Measurements from ENCODE around the gene PTN.

The PTN gene

DNA sequence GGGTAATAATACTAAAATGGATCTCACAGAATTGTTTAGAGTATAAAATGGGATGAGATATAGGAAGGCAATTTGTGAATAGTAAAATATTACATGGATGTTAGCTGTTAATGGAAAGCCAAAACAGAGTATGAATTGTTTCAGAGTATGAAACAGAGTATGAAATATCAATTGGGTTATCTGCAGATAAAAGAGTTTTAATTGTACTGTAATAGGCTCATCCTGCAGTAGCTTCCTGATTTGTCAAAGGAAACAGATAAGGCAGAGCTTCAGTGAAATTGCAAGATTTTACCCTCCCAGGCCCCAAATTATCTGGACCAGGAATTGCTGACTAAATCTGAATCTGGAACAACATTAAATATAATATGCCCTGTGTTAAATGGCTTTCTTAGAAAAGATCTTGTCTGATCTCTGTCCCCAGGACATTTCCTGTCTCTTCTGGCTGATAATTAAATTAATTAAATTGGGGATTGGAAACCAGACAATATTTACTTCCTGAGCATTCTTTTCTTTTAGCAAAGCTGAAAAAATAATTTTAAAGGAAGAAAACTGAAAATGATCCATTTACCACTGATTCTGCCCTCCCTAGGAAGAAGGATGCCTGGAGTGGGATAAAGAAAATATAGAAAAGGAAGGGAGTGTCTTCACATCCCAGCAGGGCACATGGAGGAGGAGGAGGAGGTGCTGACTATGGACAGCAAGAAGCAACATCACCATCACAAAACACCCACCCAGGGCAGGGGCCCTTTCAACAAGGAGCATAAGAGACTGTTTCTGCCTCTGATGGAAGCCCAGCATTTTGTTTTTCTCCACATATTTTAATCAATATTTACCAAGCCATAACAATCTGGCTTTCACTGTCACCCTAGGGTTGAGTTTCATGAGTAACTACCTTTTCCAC lies 18.5 kb downstream of the PTN start:
- no peak for DNase-seq (ENCODE audit: low read depth in 1 of 2, low spot score in 1 of 2)

DNA sequence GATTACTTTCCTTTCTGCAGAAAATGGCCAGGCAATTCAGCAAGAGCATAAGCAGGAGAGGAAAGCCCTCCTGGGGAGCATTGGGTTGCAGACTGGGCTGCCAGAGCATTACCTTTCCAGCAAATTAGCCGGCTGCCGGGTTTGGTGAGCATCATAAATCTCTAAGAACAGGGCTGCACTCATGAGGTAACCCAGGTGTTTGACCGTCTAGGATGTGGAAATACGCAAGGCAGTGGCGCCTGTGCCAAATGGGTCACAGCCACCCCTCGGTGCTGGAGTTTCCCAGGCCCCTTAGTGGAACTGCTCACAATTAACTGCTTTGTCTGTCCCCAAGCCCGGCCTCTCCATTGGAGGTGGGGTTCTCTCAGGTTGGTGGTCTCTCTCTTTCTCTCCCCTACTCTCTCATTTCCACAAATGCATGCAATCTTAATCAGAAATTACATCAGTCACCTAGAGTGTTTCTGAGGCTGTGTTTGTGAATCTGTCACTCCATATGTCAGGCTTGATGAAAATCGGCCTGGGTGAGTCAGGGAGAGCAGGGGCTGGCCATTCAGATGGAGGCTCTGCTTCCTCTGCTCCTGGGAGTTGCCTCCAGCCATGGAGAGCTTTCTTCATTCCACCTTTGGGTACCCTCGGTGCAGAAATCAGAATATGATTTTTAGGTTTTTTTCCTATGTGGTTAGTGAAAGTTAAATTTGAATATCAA lies 26.7 kb downstream of the PTN start:
- DNase-seq (ENCODE audit: low read depth in 1 of 2, low spot score in 1 of 2) = no peak

DNA sequence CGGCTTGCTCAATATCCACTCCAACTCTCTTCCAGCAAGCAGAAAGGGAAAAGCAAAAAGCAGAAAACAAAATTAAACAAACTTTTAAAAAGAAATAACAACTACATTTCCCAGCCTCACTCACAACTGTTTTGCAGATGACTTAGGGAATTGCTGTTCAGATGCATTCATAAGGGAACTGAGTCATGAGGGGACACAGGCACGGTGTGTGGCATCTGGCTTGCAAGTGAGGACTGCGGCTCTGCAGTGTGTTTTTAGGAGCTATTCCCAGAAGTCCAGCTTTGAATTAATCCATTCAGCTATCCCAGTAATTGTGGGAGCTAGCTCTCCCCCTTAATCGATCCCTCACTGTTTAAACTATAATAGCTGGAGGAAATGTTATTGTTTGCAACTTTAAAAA lies 30.3 kb downstream of the PTN start:
- DNase-seq (ENCODE audit: low read depth in 1 of 2, low spot score in 1 of 2) = no peak

DNA sequence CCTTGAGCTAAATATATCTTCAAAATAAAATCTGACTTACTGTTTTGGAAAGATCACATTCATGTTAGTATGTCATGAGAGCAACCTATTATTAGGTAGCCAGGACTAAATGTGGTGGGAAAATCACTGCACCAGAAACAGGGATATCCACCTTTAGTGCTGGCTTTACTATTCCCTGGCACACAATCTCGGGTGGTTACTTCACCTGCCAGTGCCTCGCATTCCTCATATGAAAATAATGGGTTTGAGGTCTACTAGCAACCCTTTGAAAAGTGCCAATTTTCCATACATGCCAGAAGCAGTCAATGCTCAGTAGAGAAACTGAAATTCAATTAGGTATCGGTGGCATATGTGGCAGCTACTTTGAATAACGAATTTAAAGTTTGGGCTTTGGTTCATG lies 36.8 kb downstream of the PTN start:
- no peak for DNase-seq (ENCODE audit: low read depth in 1 of 2, low spot score in 1 of 2)

DNA sequence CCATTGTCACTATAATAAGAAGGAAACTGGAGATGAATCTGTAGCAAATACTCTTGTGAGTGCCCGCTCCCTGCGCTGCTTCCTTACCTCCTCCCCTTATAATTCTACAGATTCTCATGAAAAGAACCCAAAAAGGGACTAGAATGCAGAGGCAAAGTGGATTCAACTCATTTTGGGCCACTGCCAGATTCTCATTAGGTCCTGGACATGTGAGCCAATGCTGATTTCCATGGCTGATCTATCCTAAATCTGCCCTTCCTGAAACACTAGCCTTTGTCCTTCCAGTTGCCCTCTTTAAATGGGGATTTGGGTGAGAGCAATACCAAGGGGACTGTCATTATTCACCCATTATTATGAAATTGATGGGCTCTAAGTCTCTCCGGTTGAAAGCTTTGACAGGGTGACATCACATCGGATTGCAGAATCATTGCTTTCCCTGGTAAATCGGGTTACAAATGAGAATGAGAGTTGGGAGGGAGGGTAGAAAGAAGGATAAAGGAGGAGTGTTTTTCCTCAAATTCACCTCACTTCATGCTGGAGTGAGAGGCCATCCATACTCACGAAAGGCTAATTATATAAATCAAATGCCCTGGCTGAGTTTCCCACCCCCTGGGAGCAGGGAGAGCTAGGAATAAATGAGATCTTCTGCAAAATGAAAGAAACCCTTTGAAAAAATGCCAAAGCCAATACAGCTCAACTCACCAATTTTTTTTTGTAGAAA lies 37.5 kb downstream of the PTN start:
- DNase-seq (ENCODE audit: low read depth in 1 of 2, low spot score in 1 of 2) = no peak

DNA sequence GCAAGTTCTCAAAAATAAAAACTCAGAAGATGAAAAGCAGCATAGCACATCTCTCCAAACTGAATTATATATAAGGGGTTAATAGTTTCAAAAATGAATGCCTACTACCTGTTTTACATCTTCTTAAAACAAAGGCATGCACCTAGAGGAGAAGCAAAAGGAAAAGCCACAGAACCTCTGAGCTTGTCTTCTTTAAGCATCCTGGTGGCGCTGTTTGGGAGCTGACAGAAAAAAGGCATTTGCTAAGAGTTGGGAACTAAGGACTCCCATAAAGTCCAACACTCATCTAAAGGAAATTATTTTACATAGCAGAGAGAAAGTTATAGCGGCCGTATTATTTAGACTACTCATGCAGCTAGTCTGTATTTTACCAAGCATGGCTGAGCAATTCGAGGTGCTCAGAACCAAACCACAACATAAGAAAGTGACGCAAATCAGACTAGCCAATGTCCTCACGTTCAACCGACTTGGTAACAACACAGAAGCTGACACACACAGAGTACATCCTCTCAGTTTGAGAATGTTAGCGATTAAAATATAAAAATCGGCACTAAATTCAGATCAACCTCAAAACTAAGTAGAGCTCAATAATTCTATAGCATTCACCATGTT lies 38.8 kb downstream of the PTN start:
- no peak for DNase-seq (ENCODE audit: low read depth in 1 of 2, low spot score in 1 of 2)

DNA sequence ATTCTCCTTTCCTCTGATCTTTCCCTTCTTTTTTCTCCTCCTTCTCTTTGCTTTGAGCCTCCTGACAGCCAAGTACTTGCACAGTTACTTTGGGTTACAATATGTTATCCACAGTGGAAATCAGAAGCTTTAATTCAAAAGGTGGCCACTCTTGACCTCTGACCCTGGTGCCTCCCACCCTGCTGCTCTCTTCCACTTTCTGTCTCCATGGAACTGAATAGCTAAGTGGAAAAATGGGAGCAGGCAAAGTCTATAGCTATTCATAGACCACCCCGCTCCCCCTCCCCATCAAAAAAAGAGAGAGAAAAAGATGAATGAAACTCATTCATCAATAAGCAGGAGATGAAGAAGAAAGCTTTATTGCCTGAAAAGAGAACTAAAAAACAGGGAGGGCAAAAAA lies 39.4 kb downstream of the PTN start:
- DNase-seq (ENCODE audit: low read depth in 1 of 2, low spot score in 1 of 2) = no peak

DNA sequence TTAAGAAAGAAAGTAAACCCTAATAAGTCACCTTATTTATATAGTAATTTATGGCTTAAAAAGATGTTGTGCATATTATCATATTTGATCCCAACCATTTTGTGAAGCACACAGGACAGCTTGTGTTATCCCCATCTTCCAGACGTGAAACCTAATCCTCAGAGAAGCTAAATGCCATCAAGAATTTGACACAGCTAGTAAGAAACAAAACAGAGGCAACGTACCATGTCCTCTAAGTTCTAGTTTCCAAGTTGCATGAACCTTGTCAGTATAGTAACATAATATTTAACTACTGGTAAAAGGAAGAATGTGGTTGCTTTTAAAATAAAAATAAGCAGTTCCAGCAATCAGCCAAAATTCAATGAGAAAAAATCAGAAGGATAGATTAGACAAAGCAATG lies 41.5 kb downstream of the PTN start:
- no peak for DNase-seq (ENCODE audit: low read depth in 1 of 2, low spot score in 1 of 2)

DNA sequence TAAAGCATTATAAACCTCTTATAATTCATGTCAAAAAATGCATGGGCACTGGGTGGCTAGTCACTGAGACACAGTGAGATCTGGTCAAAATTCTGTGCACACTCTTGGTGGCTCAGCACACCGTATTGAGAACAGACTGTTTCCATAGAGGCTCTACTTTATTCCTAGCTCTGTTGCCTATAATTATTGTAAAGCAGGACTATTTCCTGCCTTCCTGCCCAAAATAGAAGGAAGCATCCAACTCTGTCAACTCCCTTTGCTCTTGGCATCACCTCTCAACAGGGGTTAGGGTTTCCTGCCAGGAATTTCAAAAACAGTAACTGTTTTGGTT lies 45.1 kb downstream of the PTN start:
- DNase-seq (ENCODE audit: low read depth in 1 of 2, low spot score in 1 of 2) = no peak

DNA sequence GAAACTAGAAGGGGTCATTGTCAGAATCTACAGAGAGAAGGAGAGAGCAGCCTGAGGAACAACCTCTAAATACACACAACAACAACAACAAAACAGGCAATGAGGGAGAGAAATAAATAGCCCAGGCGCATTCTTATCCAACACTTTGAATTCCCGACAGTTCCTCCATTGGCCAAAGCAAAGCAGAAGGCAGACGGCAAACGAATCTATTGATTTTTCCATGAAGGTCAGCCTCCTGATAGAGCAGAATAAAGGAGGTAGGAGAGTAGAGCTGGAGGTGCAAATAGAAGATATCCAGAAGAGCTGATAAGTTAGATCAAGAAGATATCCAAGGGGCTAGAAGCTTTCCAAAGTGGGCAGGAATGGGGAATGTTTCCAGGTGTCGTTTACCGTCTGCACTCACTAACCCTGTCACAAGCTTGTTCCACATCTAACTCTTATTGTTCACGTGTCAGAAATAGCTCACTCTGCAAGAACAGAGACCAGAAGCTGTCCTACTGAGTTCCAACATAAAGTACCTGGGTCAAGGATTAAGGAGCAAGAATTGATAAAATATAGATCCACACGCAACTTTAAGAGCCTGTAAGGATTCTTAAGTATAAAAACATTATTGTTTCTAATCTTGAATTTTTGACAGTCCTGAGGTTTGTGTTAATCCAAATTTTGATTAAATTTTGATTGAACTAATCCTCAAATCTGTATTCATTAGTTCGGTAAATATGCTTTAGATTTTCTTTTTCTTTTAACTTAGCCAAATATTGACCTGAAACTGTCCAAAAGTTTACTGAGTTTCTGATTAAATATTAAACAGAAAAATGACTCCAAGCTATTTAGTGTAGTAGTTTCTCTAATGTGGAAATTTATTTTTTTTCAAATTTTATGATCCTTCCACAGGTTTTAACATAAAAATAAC lies 45.7 kb downstream of the PTN start:
- DNase-seq (ENCODE audit: low read depth in 1 of 2, low spot score in 1 of 2) = no peak

DNA sequence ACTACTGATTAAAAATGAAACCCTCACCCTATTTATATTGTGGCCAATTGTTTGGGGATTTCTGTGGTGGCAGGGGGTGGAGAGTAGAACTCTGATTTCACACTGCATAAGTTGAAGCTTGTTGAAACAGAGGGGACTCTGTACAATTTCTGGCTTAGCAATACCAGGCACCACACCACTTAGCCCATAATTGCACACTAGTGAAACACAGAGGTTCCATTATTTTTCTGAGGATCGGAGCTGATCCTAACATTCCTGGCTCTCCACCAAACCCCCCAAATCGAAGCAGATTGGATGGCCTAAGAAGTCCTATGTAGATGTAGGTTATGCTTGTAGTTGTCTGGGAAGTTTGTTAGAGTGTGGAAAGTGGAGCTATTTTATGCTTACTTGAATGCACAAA lies 47.0 kb downstream of the PTN start:
- no peak for DNase-seq (ENCODE audit: low read depth in 1 of 2, low spot score in 1 of 2)

DNA sequence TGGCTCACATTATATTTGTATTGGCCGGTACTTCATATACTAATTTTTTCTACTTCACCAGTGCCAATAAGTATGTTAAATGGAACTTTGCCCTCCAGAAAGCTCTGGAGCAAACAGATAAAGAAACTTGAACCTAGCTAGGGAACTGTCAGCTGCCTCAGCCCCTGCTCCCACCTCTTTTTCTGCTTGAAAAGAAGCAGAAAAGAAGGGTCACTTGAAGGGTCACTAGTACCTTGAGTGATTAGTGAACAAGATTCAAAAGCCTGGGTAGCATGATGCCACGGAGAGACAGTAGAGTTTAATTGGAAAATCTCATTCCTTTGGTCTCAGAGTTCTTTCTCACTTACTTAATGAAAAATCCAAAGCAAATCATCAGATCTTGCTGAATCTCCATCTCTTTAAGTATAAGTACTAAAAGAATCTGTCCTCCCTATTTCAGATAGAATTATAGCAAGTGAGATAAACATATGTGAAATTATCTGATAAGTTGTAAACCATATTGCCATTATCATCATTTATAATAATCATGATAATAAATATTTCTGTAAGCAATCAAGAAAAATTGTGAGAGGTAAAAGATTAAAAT lies 47.7 kb downstream of the PTN start:
- DNase-seq (ENCODE audit: low read depth in 1 of 2, low spot score in 1 of 2) = no peak

DNA sequence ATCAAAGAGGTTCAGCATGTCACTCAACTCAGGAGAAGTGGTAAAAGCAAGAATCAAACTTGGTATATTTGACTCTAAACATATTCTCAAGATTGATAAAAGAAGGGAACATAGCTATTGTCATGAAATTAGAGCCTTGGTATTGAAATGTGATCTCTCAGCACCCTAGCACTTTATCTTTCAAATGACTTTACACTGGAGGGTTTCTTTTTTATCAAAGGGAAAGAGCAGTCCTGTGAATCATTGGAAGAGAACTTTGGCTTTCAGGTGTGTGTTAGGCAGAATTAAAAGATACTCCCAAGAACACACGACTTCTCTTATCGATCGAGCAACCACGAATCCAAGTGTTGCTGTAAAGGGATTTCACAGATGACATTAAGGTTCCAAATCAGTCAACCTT lies 54.4 kb downstream of the PTN start:
- no peak for DNase-seq (ENCODE audit: low read depth in 1 of 2, low spot score in 1 of 2)

DNA sequence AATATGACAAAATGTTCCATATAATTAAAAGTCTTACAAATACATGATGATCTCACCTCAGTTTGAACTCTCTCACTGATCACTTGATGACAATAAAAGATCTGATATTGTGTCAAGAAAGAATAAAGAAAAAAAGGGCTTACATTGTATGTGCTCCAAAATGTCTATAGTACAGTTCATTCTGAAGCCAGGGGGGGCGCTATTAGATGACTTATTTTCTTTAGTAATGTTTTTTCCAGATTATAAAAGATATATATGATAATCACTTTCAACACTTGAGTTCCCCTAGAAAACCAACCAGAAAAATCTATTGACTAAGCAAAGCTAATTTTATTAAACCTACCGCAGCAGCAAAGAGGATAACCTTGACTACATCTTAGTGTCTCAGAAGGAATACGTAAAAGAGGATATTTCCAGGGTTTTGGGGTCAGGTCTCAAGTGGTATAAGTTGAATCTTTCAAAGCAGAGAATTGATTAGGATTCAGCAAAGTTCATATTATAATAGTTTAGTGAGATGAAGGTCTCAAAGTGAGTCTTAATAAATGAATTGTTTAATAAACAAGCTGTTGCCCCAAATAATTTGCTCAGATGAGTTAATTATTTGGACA lies 55.8 kb downstream of the PTN start:
- DNase-seq (ENCODE audit: low read depth in 1 of 2, low spot score in 1 of 2) = no peak

DNA sequence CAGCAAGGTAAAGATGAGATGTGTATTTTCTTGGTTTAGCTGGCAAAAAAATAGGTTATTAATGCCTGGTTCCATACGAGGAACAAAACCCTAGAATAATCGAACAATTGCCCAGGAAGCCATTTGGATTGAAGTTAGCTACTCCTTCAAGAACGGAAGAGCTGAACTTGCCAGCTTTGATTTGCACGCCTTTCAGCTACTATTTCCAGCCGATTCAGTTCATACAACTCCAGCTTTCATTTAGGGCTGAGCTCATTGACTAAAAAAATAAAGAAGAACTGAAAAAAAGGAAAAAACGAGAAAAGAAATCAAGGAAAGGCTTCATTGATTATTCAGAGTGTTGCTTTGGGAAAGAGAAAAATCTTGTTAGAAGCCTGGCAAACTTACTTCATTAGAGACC lies 60.4 kb downstream of the PTN start:
- no peak for DNase-seq (ENCODE audit: low read depth in 1 of 2, low spot score in 1 of 2)

DNA sequence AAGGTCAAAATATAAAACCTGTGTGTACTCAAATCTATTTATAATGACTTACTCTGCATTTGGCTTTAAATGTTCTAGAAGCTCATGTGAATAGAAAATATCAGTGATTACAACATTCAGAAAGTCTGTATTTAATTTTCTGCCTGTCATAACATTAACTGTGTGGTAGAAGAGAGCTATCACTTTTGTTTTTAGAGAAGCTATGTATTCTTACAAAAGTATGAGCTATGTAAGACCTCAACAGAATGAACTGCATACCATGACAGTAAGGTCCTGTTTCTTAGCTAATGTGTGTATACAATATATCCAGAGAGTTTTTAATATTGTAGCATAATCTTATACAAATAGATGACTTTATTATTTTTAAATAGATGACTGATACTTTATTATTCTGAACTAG lies 61.5 kb downstream of the PTN start:
- no peak for DNase-seq (ENCODE audit: low read depth in 1 of 2, low spot score in 1 of 2)

DNA sequence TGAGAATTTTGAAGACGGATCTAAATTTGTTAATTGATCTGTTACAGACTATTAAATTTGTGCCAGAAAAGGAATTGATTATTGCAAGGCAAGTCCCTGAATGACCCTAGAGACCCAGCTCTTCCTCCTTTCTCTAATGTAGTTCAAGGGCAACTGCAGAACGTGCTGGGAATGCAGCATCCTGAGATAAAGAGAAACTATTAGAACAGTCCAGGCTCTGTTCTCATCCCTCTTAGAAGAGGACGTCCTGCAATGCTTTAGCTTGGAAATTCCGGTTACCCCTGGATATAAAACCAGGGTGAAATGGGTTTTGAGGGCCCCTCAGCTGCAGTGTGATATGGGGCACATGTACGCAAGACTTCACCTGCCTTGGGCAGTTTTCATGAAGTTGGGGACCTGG lies 67.3 kb downstream of the PTN start:
- no peak for DNase-seq (ENCODE audit: low read depth in 1 of 2, low spot score in 1 of 2)

DNA sequence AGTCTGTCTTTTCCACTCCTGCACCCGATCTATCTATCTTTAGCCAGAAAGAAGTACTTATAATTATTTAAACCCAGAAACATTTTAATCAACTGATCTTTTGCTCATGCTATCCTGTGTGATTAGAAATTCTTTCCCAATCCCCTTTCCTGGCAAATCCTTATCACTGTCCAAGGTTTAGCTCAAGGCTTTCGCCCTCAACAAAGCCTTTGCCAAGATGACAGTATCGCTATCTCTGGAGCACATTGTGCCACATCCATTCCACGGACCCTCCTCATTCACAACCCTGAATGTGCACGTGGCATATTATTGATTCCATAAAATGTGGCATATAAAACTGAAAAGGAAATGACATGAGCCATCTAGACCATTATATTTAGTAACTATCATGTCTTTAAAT lies 71.3 kb downstream of the PTN start:
- no peak for DNase-seq (ENCODE audit: low read depth in 1 of 2, low spot score in 1 of 2)

DNA sequence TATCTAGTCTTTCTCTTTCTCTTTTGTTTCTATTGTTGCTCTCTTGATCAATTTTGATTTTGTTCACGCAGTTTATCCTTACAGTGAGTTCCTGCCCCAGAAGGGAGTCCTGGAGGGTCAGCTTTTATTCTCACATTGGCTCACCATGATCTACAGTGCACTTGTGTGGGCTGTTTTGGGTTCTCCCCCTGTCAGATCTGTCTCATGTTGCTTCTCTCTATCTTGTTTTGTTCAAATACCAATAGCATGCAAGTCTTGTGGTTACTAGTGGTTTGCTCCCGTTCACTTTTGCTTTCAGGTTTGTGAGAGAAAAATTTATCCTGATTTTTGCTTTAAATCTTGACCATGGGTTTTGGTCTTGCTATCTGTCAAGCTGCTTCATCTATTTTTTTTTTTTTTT lies 74.3 kb downstream of the PTN start:
- DNase-seq (ENCODE audit: low read depth in 1 of 2, low spot score in 1 of 2) = no peak
